ENCODE measurements around the gene APOC1.

Gene APOC1

DNA sequence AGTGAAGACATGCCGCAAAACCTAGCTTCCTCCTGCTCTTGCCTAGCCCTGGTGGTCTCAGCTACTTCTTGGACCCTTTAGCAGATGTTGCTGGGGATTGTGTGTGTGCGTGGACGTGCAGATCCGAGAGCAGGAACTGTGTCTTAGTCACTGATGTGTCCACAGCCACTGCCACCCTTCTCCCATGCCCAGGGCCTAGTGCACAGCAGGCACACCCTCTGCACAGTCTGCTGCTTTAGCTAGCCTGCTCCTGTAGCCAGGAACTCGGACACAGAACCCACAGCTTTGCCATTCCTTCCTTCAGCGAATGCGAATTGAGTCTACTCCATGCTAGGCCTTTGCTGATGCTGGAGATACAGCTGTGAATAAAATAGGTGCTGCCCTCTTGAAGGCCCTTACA is 43.1 kb downstream of the APOC1 start:
- DNase-seq, result no peak

DNA sequence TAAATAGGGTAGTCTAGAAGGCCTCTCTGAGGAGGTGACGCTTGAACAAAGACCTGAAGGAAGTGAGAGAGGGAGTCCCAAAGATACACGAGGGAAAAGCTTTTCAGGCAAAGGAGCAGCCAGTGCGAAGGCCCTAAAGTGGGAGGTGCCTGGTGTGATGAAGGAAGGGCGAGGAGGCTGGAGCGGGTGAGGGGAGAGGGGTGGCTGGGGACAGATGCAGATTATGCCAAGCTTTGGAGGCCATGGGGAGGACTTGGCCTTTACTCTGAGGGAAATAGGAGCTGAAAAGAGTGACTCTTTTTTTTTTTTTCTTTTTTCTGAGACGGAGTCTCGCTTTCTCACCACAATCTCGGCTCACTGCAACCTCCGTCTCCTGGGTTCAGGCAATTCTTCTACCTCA is 43.7 kb downstream of the APOC1 start:
- no peak for DNase-seq

DNA sequence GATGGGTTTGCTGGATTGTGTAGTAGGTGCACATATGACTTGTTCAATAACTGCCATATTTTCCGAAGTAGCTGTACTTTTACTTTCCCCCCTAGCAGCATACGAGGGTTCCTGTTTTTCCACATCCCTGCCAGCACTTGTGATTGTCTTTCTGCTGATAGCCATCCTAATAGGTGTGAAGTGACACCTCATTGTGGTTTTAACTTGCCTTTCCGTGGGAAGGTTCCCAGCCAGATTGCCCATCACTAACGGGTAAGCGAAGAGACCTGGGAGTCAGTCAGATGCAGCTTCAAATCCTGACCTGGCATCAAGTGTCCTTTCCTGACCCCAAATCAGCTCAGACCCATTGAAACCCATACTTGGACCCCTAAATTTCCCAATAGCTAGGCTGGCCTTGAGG is 45.3 kb downstream of the APOC1 start:
- no peak for DNase-seq

DNA sequence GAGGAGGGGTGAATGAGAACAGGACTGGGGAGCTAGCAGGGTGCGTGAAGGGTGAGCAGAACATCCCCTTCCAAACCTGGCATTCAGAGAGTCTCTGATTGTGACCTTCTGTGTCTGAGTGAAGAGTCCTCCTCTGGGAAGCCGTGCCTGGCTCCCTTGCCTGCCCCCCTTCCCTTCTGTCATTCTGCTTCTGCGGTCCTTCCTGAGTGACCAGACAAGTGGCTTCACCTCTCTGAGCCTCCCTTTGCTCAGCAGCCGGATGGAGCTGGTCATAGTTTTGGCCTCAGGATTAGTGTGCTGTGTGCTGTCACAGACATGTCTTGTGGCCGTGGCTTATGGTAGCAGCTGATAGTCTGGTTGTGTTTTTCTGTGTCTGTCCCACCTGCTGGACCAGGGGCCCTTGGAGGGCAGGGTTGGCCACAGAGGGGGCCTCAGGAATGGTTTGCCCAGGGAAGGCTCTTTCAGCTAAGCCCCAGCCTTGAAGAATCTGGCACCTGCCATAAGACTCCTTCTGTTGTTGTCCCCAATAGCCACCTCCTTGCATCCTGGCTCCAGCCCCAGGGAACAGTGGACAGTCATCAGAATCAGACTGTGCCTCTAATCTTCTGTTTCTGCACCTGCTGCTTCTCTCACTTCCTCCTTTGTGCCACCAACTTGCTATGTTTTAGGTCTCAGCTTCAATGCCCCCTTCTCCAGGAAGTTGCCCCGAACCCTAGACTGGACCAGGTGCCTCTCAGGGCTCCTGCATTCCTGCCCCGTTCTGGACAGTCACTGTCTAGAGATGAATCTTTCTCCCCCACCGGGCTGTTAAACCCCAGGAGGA is 46.7 kb downstream of the APOC1 start:
- no peak for DNase-seq

DNA sequence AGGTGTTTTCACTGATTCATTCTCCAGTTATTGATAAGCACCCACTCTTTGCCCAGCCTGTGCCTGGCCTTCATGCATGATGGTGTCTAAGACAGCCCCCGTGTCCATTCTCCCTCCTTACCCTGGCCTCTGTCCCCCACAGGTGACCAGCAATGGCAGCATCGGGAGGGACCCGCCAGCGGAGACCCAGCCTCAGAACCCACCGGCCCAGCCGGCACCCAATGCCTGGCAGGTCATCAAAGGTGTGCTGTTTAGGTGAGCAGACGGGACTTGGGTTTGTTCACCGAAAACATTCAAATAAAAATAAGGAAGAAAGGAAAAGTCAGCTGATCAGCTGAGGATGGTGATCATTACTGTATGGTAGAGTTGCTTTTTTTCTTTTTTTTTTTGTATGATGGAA is 47.4 kb downstream of the APOC1 start:
- DNase-seq, result no peak

DNA sequence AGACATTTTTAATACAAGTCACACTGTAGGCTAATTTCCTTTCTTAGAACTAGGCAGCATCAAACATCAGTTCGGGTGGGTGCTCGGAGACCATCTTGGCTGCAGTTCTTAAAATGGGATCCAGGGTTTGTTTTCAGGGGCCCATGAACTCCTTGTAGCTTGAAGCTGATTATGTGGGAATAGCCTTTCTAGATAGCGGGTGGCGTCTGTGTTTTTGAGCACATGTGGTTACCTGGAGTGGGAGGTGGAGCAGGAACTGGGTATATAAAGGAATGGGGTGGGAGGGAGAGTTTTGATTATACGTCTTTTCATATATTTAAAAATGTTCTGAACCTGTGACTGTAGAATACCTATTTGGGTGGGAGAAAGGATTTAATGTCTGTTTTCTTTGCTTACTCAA is 53.7 kb downstream of the APOC1 start:
- DNase-seq, result no peak

DNA sequence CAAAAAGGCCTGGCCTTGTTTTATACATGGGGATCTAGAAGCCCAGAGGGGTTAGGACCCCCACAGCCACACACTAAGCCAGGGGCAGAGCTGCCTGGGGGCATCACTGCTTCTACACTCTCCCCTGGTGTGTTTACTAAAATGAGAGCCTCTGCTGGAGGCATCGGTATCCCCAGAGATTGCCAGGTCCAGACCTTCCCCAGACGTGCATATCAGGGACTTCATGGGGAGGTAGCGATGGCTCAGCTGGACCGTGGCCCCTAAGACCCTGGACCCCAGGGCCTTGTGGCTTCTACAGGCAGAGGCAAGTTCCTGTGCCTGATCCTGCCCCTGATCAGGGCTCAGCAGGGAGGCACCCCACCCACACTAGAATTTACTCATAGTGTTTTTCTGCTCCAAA is 54.3 kb downstream of the APOC1 start:
- DNase-seq, result no peak

Data from NCI-H226 (cell line).